ENCODE results near the gene CPNE4.
"Not testable (repeated sequence)": the region's sequence is repeated elsewhere in the genome, so short reads cannot be mapped to it uniquely, and the experiment has no call there.

Gene CPNE4

DNA sequence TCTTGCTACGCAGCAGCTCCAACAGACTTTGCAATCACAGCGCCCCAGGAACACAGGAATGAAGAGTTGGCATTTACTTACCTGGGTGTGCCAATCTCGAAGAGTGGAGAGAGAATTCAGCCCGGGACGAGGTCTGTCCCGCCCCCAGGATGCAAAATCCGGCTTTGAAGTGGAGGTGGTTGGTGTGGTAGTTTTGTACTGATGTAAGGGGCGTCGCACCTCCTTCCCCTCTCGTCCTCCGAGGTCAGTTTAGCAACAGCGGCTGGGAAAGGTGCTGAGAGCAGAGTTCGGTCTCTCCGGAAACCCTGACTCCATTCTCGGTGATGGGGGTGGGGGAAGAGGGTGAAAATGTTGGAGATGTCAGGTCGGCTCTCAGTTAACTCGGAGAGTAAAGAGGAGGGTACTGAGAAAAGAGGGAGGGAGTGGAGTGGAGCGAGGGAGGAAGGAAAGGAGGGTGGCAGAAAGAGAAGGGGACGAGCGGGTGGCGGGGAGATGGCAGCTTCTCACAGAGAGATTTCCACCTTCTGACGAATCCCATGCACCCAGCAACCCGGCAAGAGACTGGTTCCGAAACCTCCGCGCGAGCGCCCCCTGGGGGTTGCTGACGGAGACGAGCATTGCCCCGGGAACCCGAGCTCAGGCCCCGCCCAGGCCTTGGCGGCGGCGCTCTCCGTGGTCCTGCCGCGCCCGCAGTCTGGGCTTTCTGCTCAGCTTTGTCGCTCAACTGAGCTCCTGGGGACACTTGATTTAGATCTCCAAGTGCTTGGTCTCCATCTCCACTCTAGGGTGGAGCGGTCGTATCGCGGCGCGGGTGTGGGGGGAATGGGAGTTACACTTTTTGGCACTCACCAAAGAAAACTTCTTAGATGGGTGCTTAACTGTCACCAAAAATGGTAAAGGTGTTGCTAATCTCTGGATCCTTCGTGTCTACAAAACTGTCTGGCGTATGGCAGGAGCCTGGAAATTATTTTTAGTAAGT, at the start of gene CPNE4:
Gene CPNE4, minus strand, starts transcription at position 529 of the 979 bp plus-strand sequence.
- DNase-seq (ENCODE audit: low read depth in 2 of 3, low spot score in 1 of 3) = peak; percentile 61 to 76 (median 73)

DNA sequence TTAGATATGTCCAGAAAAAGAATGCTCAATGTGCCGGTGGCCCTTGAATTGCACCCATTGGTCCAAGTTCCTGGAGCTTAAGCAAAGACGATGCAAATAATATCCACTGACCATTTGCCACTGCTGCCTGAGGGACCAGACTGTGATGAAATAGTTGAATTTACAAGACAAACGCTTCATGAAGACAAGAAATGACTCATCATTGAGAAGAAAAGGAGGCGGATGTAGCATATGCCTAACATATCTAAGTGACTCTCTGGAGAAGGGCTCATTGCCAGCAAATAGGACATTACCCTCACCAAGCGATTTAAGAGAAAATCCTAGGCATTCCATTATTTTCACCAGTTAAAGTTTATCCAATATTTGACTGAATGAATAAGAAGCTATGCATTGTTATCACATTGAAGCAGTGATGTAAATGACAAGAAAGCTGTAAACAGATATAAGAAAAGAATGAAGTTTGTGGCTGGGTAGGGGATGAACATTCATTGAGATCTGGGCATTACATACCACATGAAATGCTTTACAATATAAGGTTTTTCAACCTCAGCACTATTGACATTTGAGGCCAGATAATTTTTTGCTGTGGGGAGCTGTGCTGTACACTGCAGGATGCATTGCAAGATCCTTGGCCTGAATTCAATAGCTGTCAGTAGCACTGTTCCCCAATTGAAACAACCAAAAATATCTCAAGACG, 48.9 kb upstream of the CPNE4 start:
- DNase-seq (ENCODE audit: low read depth in 2 of 3, low spot score in 1 of 3) = no peak

- no peak for DNase-seq (ENCODE audit: low read depth in 2 of 3, low spot score in 1 of 3)
Measured at GRCh38 chr3:132083159-132083558, 48.3 kb upstream of the CPNE4 start.

DNA sequence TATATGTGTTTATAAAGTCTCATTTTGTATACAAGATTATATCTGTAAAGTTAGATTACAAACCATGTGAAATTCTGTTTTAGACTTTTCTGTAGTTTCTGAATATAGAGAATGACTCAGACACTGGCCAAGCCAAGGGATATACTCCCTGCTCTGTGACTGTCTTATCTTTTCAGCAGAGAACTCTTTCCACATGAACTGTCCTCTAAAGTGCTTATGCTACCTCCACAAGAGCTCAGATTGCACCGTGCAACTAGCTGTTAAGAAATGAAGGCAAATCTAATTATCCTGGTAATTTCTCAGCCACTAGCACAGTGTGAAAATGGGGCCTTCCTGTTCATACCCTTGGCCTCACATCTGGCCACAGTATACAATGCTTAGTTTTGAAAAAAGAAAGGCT, 44.3 kb upstream of the CPNE4 start:
- no peak for DNase-seq (ENCODE audit: low read depth in 2 of 3, low spot score in 1 of 3)

GRCh38 chr3:132073771-132074170, 39.0 kb upstream of the CPNE4 start:
- no peak for DNase-seq (ENCODE audit: low read depth in 2 of 3, low spot score in 1 of 3)

- no peak for DNase-seq (ENCODE audit: low read depth in 2 of 3, low spot score in 1 of 3)
Measured at GRCh38 chr3:132071043-132071442, 36.2 kb upstream of the CPNE4 start.

- no peak for DNase-seq (ENCODE audit: low read depth in 2 of 3, low spot score in 1 of 3)
Measured at GRCh38 chr3:132064114-132064513, 29.3 kb upstream of the CPNE4 start.

GRCh38 chr3:132062535-132062934, 27.7 kb upstream of the CPNE4 start:
- DNase-seq (ENCODE audit: low read depth in 2 of 3, low spot score in 1 of 3) = no peak

DNA sequence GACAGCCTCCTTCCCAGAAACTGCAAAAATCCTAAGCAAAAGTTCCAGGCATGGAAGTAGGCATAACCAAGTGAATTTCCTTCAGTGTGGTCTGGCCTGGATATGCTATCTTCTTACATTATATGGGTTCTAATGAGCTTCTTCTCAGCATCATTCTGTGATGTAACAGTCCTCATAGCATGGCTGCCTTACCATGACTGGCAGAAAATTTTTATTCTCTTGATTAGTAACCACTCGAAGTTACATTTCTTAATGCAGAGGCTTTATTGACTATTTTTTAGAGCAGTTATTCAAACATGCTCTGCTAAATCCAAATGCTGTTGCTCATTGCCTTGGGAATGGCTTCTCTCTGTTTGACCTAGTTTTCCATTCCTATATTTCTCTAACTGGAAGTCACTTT, 21.1 kb upstream of the CPNE4 start:
- DNase-seq (ENCODE audit: low read depth in 2 of 3, low spot score in 1 of 3) = no peak

- no peak for DNase-seq (ENCODE audit: low read depth in 2 of 3, low spot score in 1 of 3)
Measured at GRCh38 chr3:132047209-132047608, 12.4 kb upstream of the CPNE4 start.

DNA sequence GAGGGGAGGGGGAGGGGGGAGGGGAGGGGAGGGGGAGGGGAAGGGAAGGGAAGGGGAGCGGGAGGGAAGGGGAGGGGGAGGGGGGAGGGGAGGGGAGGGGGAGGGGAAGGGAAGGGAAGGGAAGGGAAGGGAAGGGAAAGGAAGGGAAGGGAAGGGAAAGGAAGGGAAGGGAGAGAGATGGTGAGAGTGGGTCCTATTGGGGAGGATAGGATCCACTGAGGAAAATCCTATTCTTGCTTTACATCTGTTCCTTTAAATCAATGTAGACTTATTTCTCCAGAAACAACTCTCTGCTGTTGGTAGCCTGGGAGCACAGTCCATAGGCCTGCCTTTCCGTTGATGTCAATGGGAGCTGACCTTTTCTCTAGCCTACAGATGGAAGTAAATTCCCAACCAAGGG, 10.1 kb upstream of the CPNE4 start:
- DNase-seq (ENCODE audit: low read depth in 2 of 3, low spot score in 1 of 3) = not testable (repeated sequence)

- DNase-seq (ENCODE audit: low read depth in 2 of 3, low spot score in 1 of 3) = no peak
Measured at GRCh38 chr3:132042681-132043080, 7.9 kb upstream of the CPNE4 start.

DNA sequence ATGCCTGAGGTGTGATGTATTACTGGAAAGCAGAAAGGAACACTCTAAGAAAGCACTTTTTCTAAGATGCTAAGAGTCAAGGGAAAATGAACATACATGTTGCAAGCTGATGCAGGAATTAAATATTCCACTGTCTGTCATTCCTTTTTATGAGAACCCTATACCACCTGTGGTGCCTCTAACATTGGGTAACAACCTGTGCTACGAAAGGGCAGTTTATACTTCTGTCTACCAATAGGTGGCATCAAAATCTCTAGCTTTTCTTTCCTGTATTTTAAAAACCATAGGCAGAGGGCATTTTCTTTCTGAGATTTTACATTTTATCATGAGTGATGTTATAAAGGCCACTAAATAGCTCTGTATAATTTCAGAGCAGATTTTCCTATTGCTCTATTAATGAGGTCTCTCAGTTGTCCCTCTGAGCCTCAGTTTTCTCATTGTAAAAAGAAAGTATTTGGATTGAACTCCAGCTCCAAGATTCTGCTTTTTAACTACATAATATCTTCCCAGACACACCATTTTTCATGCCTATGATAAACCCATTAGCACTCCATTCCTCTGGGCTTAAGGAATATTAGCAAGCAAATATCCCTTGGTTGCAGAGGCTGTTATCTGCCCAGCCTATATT, 3.5 kb upstream of the CPNE4 start:
- no peak for DNase-seq (ENCODE audit: low read depth in 2 of 3, low spot score in 1 of 3)

DNA sequence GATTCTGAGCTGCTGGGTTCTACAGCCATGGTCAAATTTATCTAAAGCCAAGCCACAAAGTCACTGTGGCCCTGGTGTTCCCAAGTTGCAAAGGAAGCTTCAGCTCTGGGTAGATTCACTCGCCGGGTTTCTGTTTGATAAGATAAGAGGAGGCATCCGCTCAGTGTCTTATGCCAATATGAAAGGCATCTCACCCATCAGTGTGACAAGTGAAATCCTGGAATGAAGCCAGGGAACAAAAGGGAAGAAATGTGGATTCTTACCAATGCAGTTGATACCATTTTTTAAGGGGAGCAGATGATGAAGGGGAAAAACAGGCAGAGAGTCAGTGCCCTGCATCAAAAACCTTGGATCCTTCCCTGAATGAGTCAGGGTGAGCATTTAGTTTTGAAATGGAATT, 2.8 kb upstream of the CPNE4 start:
- DNase-seq (ENCODE audit: low read depth in 2 of 3, low spot score in 1 of 3) = no peak

DNA sequence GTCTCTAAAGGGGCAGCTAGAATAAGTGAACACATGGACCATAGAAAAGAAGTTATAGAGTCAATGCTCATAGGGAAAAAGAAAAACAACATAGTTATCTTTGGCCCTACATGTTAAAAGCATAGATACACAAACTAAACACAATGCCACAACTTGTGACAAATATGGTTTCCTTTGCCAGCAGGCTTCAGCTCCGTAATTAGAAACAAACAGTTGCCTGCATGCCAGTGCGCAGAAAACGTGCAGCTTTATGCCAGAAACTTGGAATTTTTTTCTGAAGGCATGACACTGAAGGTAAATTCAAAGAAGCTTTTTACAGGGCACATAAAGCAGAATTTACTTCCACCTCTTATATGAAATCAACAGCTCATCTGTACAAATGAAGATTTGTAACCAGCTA, 2.2 kb upstream of the CPNE4 start:
- no peak for DNase-seq (ENCODE audit: low read depth in 2 of 3, low spot score in 1 of 3)

DNA sequence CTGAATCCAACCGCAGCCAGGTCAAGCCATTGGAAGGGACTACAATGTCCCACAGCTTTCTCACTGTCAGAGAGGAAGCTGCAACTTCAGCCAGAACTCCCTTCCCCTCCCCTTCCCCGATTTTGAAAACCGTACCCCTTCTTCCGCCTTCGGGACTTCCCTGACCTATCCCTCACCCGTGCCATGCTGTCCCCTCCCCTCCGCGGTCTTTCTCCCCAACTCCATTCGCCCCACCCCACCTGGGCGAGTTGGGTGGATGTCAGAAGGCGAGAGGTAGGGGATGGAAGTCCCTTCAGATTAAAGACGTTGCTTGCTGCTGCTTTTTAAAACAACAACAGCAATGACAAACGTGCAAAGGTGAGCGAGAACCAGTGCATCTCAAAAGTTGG, 723 bp downstream of the CPNE4 start:
- DNase-seq (ENCODE audit: low read depth in 2 of 3, low spot score in 1 of 3) = no peak

DNA sequence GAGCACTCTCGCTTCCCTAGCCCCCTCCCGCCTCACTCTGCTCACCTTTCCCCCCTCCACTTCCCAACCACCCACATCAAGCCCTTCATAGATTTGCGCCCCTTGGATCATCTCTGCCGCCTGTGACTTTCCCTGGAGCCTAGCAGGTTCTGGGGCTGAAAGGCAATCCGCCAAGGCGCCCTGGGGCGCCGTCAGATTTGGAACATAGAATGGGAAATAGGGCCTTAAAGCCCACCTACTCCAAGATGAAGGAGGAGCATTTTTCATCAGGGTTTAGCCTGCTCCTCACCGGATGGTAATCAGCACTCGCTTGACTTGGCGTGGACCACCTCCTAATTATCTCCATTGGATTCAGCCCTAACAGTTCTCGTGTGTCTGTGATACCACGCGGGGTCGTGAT, 1.3 kb downstream of the CPNE4 start:
- DNase-seq (ENCODE audit: low read depth in 2 of 3, low spot score in 1 of 3) = no peak

DNA sequence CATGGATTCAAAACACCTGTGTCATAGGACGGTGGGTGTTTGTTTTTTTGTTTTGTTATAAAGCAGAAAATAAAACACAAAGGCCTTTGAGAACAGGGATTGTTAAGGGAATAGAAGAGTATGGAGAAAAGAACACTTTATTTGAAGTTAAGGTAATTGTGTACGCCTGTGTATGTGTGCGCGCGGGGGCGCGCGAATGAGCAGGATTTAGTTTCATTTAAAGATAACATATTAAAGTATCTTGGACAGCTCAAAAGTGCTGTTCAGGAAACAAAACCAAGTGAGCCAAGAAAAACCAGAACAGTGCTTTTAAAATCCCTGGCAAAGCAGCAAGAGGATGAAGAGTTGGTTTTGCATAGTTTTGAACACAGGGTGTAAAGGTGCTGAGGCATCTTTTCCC, 1.9 kb downstream of the CPNE4 start:
- DNase-seq (ENCODE audit: low read depth in 2 of 3, low spot score in 1 of 3) = no peak

DNA sequence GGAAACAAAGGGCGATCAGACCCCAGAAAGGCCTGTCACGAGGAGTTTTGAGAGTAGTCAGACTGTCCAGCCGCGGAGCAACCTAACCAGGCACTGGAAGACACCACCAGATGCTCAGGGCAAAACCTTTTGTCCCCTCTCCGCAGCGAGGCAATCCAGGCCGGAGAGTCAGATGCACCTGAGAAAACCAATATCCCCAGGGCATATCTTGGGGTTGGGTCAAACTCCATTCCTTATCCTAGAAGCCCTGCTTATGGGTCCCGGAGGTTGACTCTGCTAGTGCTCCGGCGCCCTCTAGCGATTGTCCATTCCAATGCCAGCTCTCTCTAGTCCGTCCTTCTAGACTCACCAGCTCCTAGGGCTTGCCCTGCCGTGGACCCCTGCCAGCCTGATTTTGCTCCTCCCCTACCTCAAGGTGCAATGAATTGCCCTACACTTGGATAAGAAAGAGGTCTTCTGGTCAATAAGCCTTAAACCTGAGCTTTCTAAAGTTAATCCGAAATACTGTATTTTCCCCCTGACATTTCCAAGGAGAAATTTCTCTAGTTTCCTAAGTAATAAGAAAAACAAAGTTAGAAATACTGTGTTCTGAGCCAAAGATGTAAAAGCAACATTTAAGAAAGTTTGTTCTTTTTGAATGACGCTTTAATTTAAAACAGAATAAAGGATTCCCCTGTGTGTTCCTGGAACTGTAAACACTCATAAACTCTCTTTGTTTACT, 5.5 kb downstream of the CPNE4 start:
- DNase-seq (ENCODE audit: low read depth in 2 of 3, low spot score in 1 of 3) = peak; percentile 34 to 60 (median 60)

DNA sequence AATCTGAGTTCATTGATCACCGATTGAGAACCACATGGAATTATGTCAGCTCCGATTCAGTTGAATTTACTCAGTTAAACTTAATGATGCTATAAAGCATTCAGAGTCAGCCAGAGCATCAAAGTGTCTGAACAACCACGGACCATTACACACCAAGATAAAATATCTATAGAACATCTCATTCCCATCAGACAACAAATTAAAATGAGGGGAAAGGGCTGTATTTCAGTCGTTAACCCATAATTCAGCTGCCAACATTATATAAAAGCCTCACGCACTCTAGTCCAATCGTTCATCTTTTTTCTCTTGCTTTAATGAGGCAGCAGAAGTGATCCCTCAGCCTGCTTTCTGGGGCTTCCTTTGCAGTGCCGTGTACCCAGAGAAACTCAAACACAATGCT, 11.9 kb downstream of the CPNE4 start:
- DNase-seq (ENCODE audit: low read depth in 2 of 3, low spot score in 1 of 3) = no peak

- no peak for DNase-seq (ENCODE audit: low read depth in 2 of 3, low spot score in 1 of 3)
Measured at GRCh38 chr3:132020058-132020457, 14.8 kb downstream of the CPNE4 start.

All from stimulated activated CD4-positive, alpha-beta T cell treated with anti-CD3 and anti-CD28 coated beads, Interleukin-12 subunit alpha, Interleukin-12 subunit beta, amount 100 ng/mL, for 48 hours (primary cell).